ENCODE measurements around the gene PTPRM.
A peak's percentile ranks its signal among the peaks of the same experiment; 100 is the strongest.

DNA sequence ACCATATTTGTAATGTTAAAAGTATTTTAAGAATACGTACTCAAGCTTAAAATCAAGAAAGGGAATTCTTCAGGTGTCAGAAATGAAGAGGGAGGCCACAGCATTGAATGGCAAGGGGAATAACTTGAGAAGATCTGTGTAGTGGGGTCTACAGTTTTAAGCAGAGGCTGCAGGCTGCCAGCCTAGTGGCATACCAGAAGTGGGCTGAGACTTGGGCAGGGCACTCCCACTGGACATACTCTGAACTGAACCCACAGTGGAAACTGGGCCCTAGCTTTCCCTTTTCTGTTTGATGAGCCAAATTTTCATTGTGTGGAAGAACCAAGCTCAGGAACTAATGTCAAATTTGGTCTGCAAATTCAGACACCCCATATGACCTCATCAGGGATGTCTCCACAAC, 238.8 kb downstream of the PTPRM start:
- TF ChIP-seq, protein P1, sequence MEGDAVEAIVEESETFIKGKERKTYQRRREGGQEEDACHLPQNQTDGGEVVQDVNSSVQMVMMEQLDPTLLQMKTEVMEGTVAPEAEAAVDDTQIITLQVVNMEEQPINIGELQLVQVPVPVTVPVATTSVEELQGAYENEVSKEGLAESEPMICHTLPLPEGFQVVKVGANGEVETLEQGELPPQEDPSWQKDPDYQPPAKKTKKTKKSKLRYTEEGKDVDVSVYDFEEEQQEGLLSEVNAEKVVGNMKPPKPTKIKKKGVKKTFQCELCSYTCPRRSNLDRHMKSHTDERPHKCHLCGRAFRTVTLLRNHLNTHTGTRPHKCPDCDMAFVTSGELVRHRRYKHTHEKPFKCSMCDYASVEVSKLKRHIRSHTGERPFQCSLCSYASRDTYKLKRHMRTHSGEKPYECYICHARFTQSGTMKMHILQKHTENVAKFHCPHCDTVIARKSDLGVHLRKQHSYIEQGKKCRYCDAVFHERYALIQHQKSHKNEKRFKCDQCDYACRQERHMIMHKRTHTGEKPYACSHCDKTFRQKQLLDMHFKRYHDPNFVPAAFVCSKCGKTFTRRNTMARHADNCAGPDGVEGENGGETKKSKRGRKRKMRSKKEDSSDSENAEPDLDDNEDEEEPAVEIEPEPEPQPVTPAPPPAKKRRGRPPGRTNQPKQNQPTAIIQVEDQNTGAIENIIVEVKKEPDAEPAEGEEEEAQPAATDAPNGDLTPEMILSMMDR (IDR thresholded peaks at IDR 0.05; ENCODE audit: control extremely low read depth in 1 of 3, insufficient read depth in 1 of 3, low read depth in 1 of 3, low read length in 3 of 3): peak in 1 of 3 experiments; percentile 2; a peak in 1 of 4 replicates
- TF ChIP-seq EP300 (IDR thresholded peaks at IDR 0.05; ENCODE audit: borderline replicate concordance in 1 of 2, low read depth in 2 of 2, low read length in 2 of 2) (no peak), TEAD4 (IDR thresholded peaks at IDR 0.05; ENCODE audit: low read depth, low read length) (no peak), POLR2AphosphoS5 (IDR thresholded peaks at IDR 0.05; ENCODE audit: low read depth, low read length) (no peak)
- TF ChIP-seq, protein P2, sequence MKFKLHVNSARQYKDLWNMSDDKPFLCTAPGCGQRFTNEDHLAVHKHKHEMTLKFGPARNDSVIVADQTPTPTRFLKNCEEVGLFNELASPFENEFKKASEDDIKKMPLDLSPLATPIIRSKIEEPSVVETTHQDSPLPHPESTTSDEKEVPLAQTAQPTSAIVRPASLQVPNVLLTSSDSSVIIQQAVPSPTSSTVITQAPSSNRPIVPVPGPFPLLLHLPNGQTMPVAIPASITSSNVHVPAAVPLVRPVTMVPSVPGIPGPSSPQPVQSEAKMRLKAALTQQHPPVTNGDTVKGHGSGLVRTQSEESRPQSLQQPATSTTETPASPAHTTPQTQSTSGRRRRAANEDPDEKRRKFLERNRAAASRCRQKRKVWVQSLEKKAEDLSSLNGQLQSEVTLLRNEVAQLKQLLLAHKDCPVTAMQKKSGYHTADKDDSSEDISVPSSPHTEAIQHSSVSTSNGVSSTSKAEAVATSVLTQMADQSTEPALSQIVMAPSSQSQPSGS (IDR thresholded peaks at IDR 0.05; ENCODE audit: low read length): no peak
